HepG2 (cell line): ENCODE data around the gene OR2AT4. TPM values are rescaled to one million over a fixed set of nuclear protein-coding genes. Genes with fewer than 3 reads are reported as not detected.

ENCODE experiments used
- AHR ChIP-seq: IDR thresholded peaks from 2 replicates; pipeline ENCODE4 v1.6.1; 2018; ENCODE audit warnings: missing genetic modification reagents, missing compliant biosample characterization
- ELK4 ChIP-seq: sonication (generic); formaldehyde crosslinking; IDR thresholded peaks from 2 replicates; pipeline ENCODE4 v1.9.0; 2021; ENCODE audit warnings: missing genetic modification reagents, borderline replicate concordance
- HIVEP1 ChIP-seq: sonication (generic); formaldehyde crosslinking; IDR thresholded peaks from 2 replicates; pipeline ENCODE4 v1.4.0; 2020; ENCODE audit warnings: mild to moderate bottlenecking, missing genetic modification reagents
- MTF1 ChIP-seq: sonication (generic); formaldehyde crosslinking; IDR thresholded peaks from 2 replicates; pipeline ENCODE4 v1.5.0; 2020; ENCODE audit warnings: missing genetic modification reagents
- TBX2 ChIP-seq: sonication (generic); formaldehyde crosslinking; IDR thresholded peaks from 2 replicates; pipeline ENCODE4 v1.5.0; 2020; ENCODE audit warnings: missing genetic modification reagents, mild to moderate bottlenecking, borderline replicate concordance
- ZBTB39 ChIP-seq: sonication (generic); formaldehyde crosslinking; IDR thresholded peaks from 2 replicates; pipeline ENCODE4 v1.5.0; 2020; ENCODE audit warnings: missing genetic modification reagents
- ZFP37 ChIP-seq: sonication (generic); formaldehyde crosslinking; IDR thresholded peaks from 2 replicates; pipeline ENCODE4 v1.4.0; 2020; ENCODE audit warnings: missing genetic modification reagents, borderline replicate concordance
- ZHX1 ChIP-seq: sonication (generic); formaldehyde crosslinking; IDR thresholded peaks from 2 replicates; pipeline ENCODE4 v1.8.1; 2022; ENCODE audit warnings: low read depth, mild to moderate bottlenecking, missing genetic modification reagents
- ZNF180 ChIP-seq: sonication (generic); formaldehyde crosslinking; IDR thresholded peaks from 2 replicates; pipeline ENCODE4 v1.4.0; 2020; ENCODE audit warnings: low read depth, missing genetic modification reagents, borderline replicate concordance
- ZNF512 ChIP-seq: sonication (generic); formaldehyde crosslinking; IDR thresholded peaks from 2 replicates; pipeline ENCODE4 v1.4.0; 2020; ENCODE audit warnings: mild to moderate bottlenecking, missing genetic modification reagents
- ZNF558 ChIP-seq: sonication (generic); formaldehyde crosslinking; IDR thresholded peaks from 2 replicates; pipeline ENCODE4 v1.9.0; 2022; ENCODE audit warnings: mild to moderate bottlenecking, missing genetic modification reagents, borderline replicate concordance
- ZNF574 ChIP-seq: sonication (generic); formaldehyde crosslinking; IDR thresholded peaks from 2 replicates; pipeline ENCODE4 v1.4.0; 2020; ENCODE audit warnings: missing genetic modification reagents
- ZNF704 ChIP-seq: sonication (generic); formaldehyde crosslinking; IDR thresholded peaks from 2 replicates; pipeline ENCODE4 v1.8.1; 2023; ENCODE audit warnings: mild to moderate bottlenecking, inconsistent platforms, moderate library complexity, missing genetic modification reagents, borderline replicate concordance
- ZNF747 ChIP-seq: sonication (generic); formaldehyde crosslinking; IDR thresholded peaks from 2 replicates; pipeline ENCODE4 v1.8.1; 2023; ENCODE audit warnings: missing genetic modification reagents, mild to moderate bottlenecking, borderline replicate concordance
- ZNF768 ChIP-seq: sonication (generic); formaldehyde crosslinking; IDR thresholded peaks from 2 replicates; pipeline ENCODE4 v1.4.0; 2020; ENCODE audit warnings: missing genetic modification reagents
- polyA plus RNA-seq, 8 experiments: library from polyadenylated mRNA; depleted of rRNA in 3 of 8; stranded (reverse) in 7 of 8; unstranded in 1 of 8; fragments of >200 nt; fragmentation: Illumina TruSeq in 4 of 8; extraction: Trizol in 4 of 8; gene quantifications; 2 replicates each; pipeline versions ENCODE4 v1.2.1 to v1.2.3, GENCODE V29; 2011 to 2016; ENCODE audit warnings: low read depth in 4 of 8, missing spikeins in 1 of 8, mixed read lengths in 1 of 8; ENCODE audit not compliant: insufficient read depth in 1 of 8
- total RNA-seq, 5 experiments: library from RNA; depleted of rRNA; stranded (reverse); fragments of >200 nt; fragmentation: Illumina TruSeq; extraction: Trizol; gene quantifications; 2 replicates each; pipeline ENCODE4 v1.2.3, GENCODE V29; 2016; ENCODE audit warnings: low read depth in 1 of 5

The OR2AT4 gene
- total and polyA plus RNA-seq, 2 of the 13 experiments (the other 11 are each of a cell fraction or from before 2014, with no cell fraction given) = not detected

- TF ChIP-seq AHR (CRISPR knock-in tag) (no peak), ZNF747 (CRISPR knock-in tag) (no peak), ELK4 (CRISPR knock-in tag) (no peak), ZNF704 (CRISPR knock-in tag) (no peak), ZHX1 (CRISPR knock-in tag) (no peak), TBX2 (CRISPR knock-in tag) (no peak; the same call in 1 of the 2 replicates), ZNF180 (CRISPR knock-in tag) (no peak), ZNF574 (CRISPR knock-in tag) (peak; percentile 27; the same call in 1 of the 2 replicates), ZBTB39 (0 out of 2 replicates have a peak, but pooled peaks have one; percentile 17), HIVEP1 (CRISPR knock-in tag) (no peak), ZNF768 (CRISPR knock-in tag) (peak; percentile 60; the same call in 1 of the 2 replicates), MTF1 (CRISPR knock-in tag) (no peak), ZNF558 (no peak), ZNF512 (CRISPR knock-in tag) (no peak), ZFP37 (CRISPR knock-in tag) (no peak)
Measured at GRCh38 chr11:75140269-75141138, 43.8 kb upstream of the OR2AT4 start (continued).
